HCT116 (cell line): ENCODE measurements around the gene ANKRD13B. TPM values are rescaled to one million over a fixed set of nuclear protein-coding genes. Genes with fewer than 3 reads are reported as not detected.

Source experiments
- ATAC-seq: fragments of 200-7000 bp; cut with Tn5 transposase; 2 replicates; pipeline ENCODE4 v1.9.1; 2020; ENCODE audit warnings: mild to moderate bottlenecking, moderate library complexity
- BruUV-seq: library from RNA; stranded (reverse); fragments of 400-500 nt; replicated peaks from 2 replicates; lab custom pipeline; 2021; lab: Mats Ljungman, UMichigan
- CTCF ChIA-PET: fragments of 300-600 bp; sonication (Branson Sonifier 250); formaldehyde crosslinking; loops from one replicate; lab custom pipeline; 2021; ENCODE audit warnings: antibody characterized with exemption; lab: Charles Lee
- POLR2A ChIA-PET: fragments of 300-600, 350-600 bp; sonication (Branson Sonifier 250); formaldehyde crosslinking; loops from one replicate; lab custom pipeline; 2021; ENCODE audit warnings: antibody characterized with exemption; lab: Charles Lee
- RAD21 ChIA-PET, 2 experiments: fragments of 300-600 bp; sonication (Branson Sonifier 250); formaldehyde crosslinking; loops; one replicate each; lab custom pipeline; 2023; ENCODE audit warnings: low total read pairs in 2 of 2; ENCODE audit not compliant: uncharacterized antibody in 2 of 2, unreplicated experiment in 2 of 2, low non-redundant PET in 1 of 2; lab: Charles Lee
- DNase-seq: peaks from one replicate; pipeline ENCODE4 v3.0.0-alpha.2; 2010; ENCODE audit warnings: low read depth, low spot score
- H2AFZ ChIP-seq: fragments of 200-600 bp; shearing (Covaris generic), sonication (generic); 2 replicates; pipeline ENCODE4 v1.6.1; 2017; ENCODE audit warnings: low read depth, mixed run types, mixed read lengths, antibody characterized with exemption, low read length; ENCODE audit not compliant: poor library complexity, severe bottlenecking
- H3K27ac ChIP-seq: 2 replicates; pipeline ENCODE4 v1.5.1; 2012; ENCODE audit warnings: low read depth, low read length
- H3K27me3 ChIP-seq: fragments of 200-600 bp; sonication (generic); 2 replicates; pipeline ENCODE4 v1.6.1; 2016; ENCODE audit warnings: mixed run types, low read length, mixed read lengths; ENCODE audit not compliant: insufficient read depth
- H3K36me3 ChIP-seq, 2 experiments: fragments of 200-500 bp in 1 of 2; fragments of 200-600 bp in 1 of 2; sonication (Bioruptor generic) in 1 of 2; sonication (generic) in 1 of 2; 2 replicates each; pipeline versions ENCODE4 v1.5.1 to v1.6.1; 2014 to 2016; ENCODE audit warnings: low read length in 2 of 2, inconsistent platforms in 1 of 2, mixed read lengths in 1 of 2, mixed run types in 1 of 2; ENCODE audit not compliant: insufficient read depth in 2 of 2, control insufficient read depth in 1 of 2
- H3K4me1 ChIP-seq, 2 experiments: fragments of 200-600 bp in 1 of 2; sonication (generic) in 1 of 2; 2 replicates each; pipeline versions ENCODE4 v1.5.1 to v1.6.1; 2012 to 2017; ENCODE audit warnings: low read length in 2 of 2, inconsistent platforms in 1 of 2, mild to moderate bottlenecking in 1 of 2, mixed read lengths in 1 of 2, mixed run types in 1 of 2, moderate library complexity in 1 of 2; ENCODE audit not compliant: insufficient read depth in 2 of 2, control insufficient read depth in 1 of 2
- H3K4me2 ChIP-seq: fragments of 200-600 bp; sonication (generic); 2 replicates; pipeline ENCODE4 v1.6.1; 2017; ENCODE audit warnings: mixed run types, low read length, mixed read lengths
- H3K4me3 ChIP-seq, 2 experiments: fragments of 200-600 bp in 1 of 2; sonication (generic) in 1 of 2; replicated peaks in 1 of 2; 2 replicates each; pipeline ENCODE4 v1.5.1; 2011 to 2016; ENCODE audit warnings: low read length in 2 of 2, control low read depth in 1 of 2, low read depth in 1 of 2, mild to moderate bottlenecking in 1 of 2, mixed read lengths in 1 of 2, mixed run types in 1 of 2
- H3K79me2 ChIP-seq: fragments of 200-600 bp; sonication (generic); 2 replicates; pipeline ENCODE4 v1.6.1; 2017; ENCODE audit warnings: mild to moderate bottlenecking, mixed run types, low read length, moderate library complexity, mixed read lengths; ENCODE audit not compliant: insufficient read depth
- H3K9ac ChIP-seq: fragments of 200-600 bp; sonication (generic); 2 replicates; pipeline ENCODE4 v1.6.1; 2016; ENCODE audit warnings: low read length, mixed read lengths
- H3K9me2 ChIP-seq: fragments of 200-600 bp; sonication (generic), shearing (Covaris generic); 2 replicates; pipeline ENCODE4 v1.6.1; 2017; ENCODE audit warnings: mixed run types, mild to moderate bottlenecking, moderate library complexity; ENCODE audit not compliant: insufficient read depth
- H3K9me3 ChIP-seq, 2 experiments: fragments of 200-500 bp in 1 of 2; fragments of 200-600 bp in 1 of 2; sonication (Bioruptor generic) in 1 of 2; sonication (generic) in 1 of 2; 2 replicates each; pipeline ENCODE4 v1.6.1; 2014 to 2017; ENCODE audit warnings: low read length in 2 of 2, mixed read lengths in 2 of 2, inconsistent platforms in 1 of 2, low read depth in 1 of 2, mild to moderate bottlenecking in 1 of 2, mixed run types in 1 of 2, moderate library complexity in 1 of 2; ENCODE audit not compliant: control insufficient read depth in 1 of 2, insufficient read depth in 1 of 2
- H4K20me1 ChIP-seq: fragments of 200-600 bp; sonication (generic), shearing (Covaris generic); 2 replicates; pipeline ENCODE4 v1.6.1; 2017; ENCODE audit warnings: mixed run types, mild to moderate bottlenecking, moderate library complexity; ENCODE audit not compliant: insufficient read depth
- ATF3 ChIP-seq: IDR thresholded peaks from 2 replicates; pipeline ENCODE4 v1.6.1; 2012
- CEBPB ChIP-seq: IDR thresholded peaks from 2 replicates; pipeline ENCODE4 v1.6.1; 2012; ENCODE audit warnings: low read depth
- ELF1 ChIP-seq: IDR thresholded peaks from 2 replicates; pipeline ENCODE4 v1.6.1; 2012; ENCODE audit warnings: low read depth, borderline replicate concordance
- EZH2 ChIP-seq: fragments of 200-600 bp; sonication (generic); IDR thresholded peaks from 2 replicates; pipeline ENCODE4 v1.6.1; 2017; ENCODE audit warnings: antibody characterized with exemption, mixed run types
- EZH2phosphoT487 ChIP-seq: fragments of 200-600 bp; IDR thresholded peaks from 2 replicates; pipeline ENCODE4 v1.6.1; 2018; ENCODE audit warnings: antibody characterized with exemption, borderline replicate concordance
- MAX ChIP-seq: IDR thresholded peaks from 2 replicates; pipeline ENCODE4 v1.6.1; 2012
- POLR2A ChIP-seq: IDR thresholded peaks from 2 replicates; pipeline ENCODE4 v1.7.0; 2011; ENCODE audit warnings: borderline replicate concordance; ENCODE audit not compliant: insufficient read depth, insufficient read length; ENCODE audit errors: extremely low read depth
- POLR2AphosphoS5 ChIP-seq: IDR thresholded peaks from 2 replicates; pipeline ENCODE4 v1.6.1; 2011; ENCODE audit warnings: mild to moderate bottlenecking, low read depth, low read length, moderate library complexity
- RAD21 ChIP-seq: IDR thresholded peaks from 2 replicates; pipeline ENCODE4 v1.6.1; 2012; ENCODE audit warnings: low read depth, mild to moderate bottlenecking
- SP1 ChIP-seq: IDR thresholded peaks from 2 replicates; pipeline ENCODE4 v1.6.1; 2012; ENCODE audit warnings: low read depth
- SRF ChIP-seq: IDR thresholded peaks from 2 replicates; pipeline ENCODE4 v1.6.1; 2012; ENCODE audit warnings: low read depth
- TCF7L2 ChIP-seq: IDR thresholded peaks from 2 replicates; pipeline ENCODE4 v1.7.0; 2011; ENCODE audit warnings: borderline replicate concordance, inconsistent platforms; ENCODE audit not compliant: insufficient read depth, insufficient read length; ENCODE audit errors: extremely low read depth
- YY1 ChIP-seq: IDR thresholded peaks from 2 replicates; pipeline ENCODE4 v1.6.1; 2011; ENCODE audit warnings: low read length, low read depth, moderate library complexity, mild to moderate bottlenecking; ENCODE audit not compliant: insufficient replicate concordance; ENCODE audit errors: extremely low read depth
- ZBTB33 ChIP-seq: IDR thresholded peaks from 2 replicates; pipeline ENCODE4 v1.6.1; 2011; ENCODE audit warnings: mild to moderate bottlenecking, low read length, moderate library complexity; ENCODE audit not compliant: insufficient replicate concordance; ENCODE audit errors: extremely low read depth
- intact Hi-C: fragments of 100-400 bp; cut with micrococcal nuclease; formaldehyde crosslinking; loops from 2 replicates; pipeline ENCODE4 v1.10.0; 2022
- total RNA-seq: library from RNA; stranded (reverse); gene quantifications from one replicate; pipeline ENCODE4 v1.2.1, GENCODE V29; 2021; ENCODE audit not compliant: unreplicated experiment

ANKRD13B gene
- total RNA-seq, 1 experiment from 2014 or later = 27.4 TPM

- no TSS peak for BruUV-seq
- H3K27ac ChIP-seq = no peak overlapping the region
- ChIA-PET POLR2A (no interaction called here), RAD21 (no interaction called here), CTCF (no interaction called here)
- no peak overlapping the region for H3K9ac ChIP-seq
- intact Hi-C loops = no loop called here
- TF ChIP-seq EZH2phosphoT487 (no peak), MAX (no peak), RAD21 (no peak), YY1 (no peak), ZBTB33 (no peak), SRF (no peak), ELF1 (no peak), EZH2 (no peak), TCF7L2 (no peak), POLR2A (no peak), POLR2AphosphoS5 (no peak), SP1 (no peak), ATF3 (no peak), CEBPB (no peak)
- DNase-seq (no peak), ATAC-seq (no peak)
- H2AFZ ChIP-seq = no peak overlapping the region
- no peaks in the 10 kb centered on the region for H3K36me3 ChIP-seq
- no peaks in the 10 kb centered on the region for H3K9me2 ChIP-seq
- H4K20me1 ChIP-seq = no peaks in the 10 kb centered on the region
- no peaks in the 10 kb centered on the region for H3K79me2 ChIP-seq
- H3K9me3 ChIP-seq = no peaks in the 10 kb centered on the region
- H3K4me2 ChIP-seq = no peak overlapping the region
- H3K27me3 ChIP-seq = no peaks in the 10 kb centered on the region
- no peak overlapping the region for H3K4me3 ChIP-seq
- H3K4me1 ChIP-seq = peaks cover 9 to 33% of the 10 kb centered on the region in 2 experiments
Observed at GRCh38 chr17:29663155-29663554, 70.2 kb downstream of the ANKRD13B start.

Other genes starting within 250 kb of the ANKRD13B start
- gene TAOK1, start 202.8 kb upstream of the ANKRD13B start, total RNA-seq = 56.3 TPM
- gene ABHD15, start 26.1 kb upstream of the ANKRD13B start, total RNA-seq = 8.2 TPM
- gene TP53I13, start 24.4 kb upstream of the ANKRD13B start, total RNA-seq = 33.3 TPM
- 76.5 TPM for gene GIT1, start 3.5 kb upstream of the ANKRD13B start, total RNA-seq
- 8.7 TPM for gene CORO6, start 29.8 kb downstream of the ANKRD13B start, total RNA-seq